ENCODE measurements around the gene RTN4R.

Gene RTN4R

DNA sequence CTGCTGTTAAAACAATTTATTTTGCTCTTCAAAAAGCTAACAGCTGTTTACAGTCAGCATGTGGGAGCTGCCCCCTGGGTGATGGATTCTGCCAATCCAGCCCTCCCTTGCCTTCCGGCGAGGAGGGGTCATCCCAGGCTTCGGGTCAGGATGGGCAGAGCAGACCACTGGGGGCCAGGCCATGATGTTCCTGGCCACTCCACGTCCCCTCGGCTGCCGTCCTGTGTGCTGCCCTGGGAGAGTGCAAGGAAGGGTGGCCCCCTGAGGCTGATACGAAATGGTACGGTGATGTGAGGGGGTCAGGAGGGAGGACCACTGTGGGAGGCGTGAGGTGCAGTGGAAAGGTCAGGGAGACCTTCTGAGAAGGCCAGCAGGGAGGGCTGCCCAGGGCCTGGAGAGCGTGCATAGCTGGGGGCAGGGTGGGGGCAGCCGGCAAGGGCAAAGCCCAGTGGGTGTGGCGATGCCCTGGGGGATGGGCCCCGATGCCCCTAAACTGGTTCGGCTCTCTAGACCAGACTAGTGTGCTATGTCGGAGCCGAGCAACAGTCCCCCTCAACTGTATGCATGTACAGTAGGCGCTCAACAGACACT lies 41.3 kb downstream of the RTN4R start:
- no peak overlapping the region for H3K27ac ChIP-seq (ENCODE audit: low read depth, low read length)
- H3K9me3 ChIP-seq (ENCODE audit: control insufficient read depth, insufficient read depth, low read length), result no peaks in the 10 kb centered on the region
- H3K4me3 ChIP-seq (ENCODE audit: low read depth, low read length), result no peak overlapping the region
- peaks cover 5% of the 10 kb centered on the region; the same call in 1 of the 2 replicates for H3K4me1 ChIP-seq (ENCODE audit: control insufficient read depth, insufficient read depth, low read length)
- no peak overlapping the region for H3K9ac ChIP-seq (ENCODE audit: low read depth, low read length)
- no peaks in the 10 kb centered on the region for H3K27me3 ChIP-seq (ENCODE audit: control insufficient read depth, insufficient read depth, low read length)
- no peaks in the 10 kb centered on the region for H3K36me3 ChIP-seq (ENCODE audit: control insufficient read depth, insufficient read depth, low read length)

DNA sequence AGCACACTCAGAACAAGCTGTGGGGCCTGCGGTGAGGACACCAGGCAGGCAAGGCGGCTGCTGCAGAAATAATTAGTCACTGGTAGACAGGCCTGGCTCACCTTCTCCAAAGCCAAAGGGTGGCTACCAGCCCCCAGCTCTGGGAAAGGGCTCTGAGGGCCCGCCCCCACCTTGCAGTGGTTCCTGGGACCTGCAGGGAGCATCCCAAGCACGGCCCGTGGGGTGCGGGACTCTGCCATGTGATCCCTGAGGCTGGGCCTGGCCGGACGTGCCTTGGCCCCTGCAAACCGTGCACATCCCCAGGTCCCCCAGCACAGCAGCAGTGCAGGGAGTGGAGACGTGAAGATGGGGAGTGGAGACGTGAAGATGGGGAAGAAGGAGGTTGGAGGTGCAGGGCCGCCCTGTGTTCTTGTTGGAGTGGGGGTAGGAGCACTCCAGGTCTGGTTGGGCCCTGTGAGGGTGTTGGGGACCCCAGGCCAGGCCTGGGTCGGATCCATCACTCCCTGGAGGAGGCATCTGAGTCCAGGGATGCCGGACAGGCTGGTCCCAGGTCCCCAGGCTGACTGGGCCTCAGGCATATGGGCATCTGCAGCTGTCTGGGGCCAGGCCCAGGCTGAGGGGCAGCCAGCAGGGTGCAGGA lies 41.9 kb downstream of the RTN4R start:
- Histone ChIP-seq H3K9me3 (ENCODE audit: control insufficient read depth, insufficient read depth, low read length) (no peaks in the 10 kb centered on the region), H3K4me1 (ENCODE audit: control insufficient read depth, insufficient read depth, low read length) (peaks cover 5% of the 10 kb centered on the region; the same call in 1 of the 2 replicates), H3K9ac (ENCODE audit: low read depth, low read length) (no peak overlapping the region), H3K4me3 (ENCODE audit: low read depth, low read length) (no peak overlapping the region), H3K27me3 (ENCODE audit: control insufficient read depth, insufficient read depth, low read length) (no peaks in the 10 kb centered on the region), H3K27ac (ENCODE audit: low read depth, low read length) (no peak overlapping the region), H3K36me3 (ENCODE audit: control insufficient read depth, insufficient read depth, low read length) (no peaks in the 10 kb centered on the region)

DNA sequence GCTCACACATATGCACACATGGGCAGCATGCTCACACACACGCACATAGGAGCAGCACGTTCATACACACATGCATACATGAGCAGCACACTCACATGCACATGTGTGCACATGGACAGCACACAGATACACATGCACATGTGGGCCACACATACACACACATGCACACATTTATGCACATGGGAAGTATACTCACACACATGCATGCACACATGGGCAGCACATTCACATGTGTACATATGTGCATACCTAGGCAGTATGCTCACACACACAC lies 42.5 kb downstream of the RTN4R start:
- no peak overlapping the region for H3K9ac ChIP-seq (ENCODE audit: low read depth, low read length)
- no peaks in the 10 kb centered on the region for H3K27me3 ChIP-seq (ENCODE audit: control insufficient read depth, insufficient read depth, low read length)
- peaks cover 5% of the 10 kb centered on the region; the same call in 1 of the 2 replicates for H3K4me1 ChIP-seq (ENCODE audit: control insufficient read depth, insufficient read depth, low read length)
- no peak overlapping the region for H3K4me3 ChIP-seq (ENCODE audit: low read depth, low read length)
- no peaks in the 10 kb centered on the region for H3K9me3 ChIP-seq (ENCODE audit: control insufficient read depth, insufficient read depth, low read length)
- H3K27ac ChIP-seq (ENCODE audit: low read depth, low read length), result no peak overlapping the region
- no peaks in the 10 kb centered on the region for H3K36me3 ChIP-seq (ENCODE audit: control insufficient read depth, insufficient read depth, low read length)

DNA sequence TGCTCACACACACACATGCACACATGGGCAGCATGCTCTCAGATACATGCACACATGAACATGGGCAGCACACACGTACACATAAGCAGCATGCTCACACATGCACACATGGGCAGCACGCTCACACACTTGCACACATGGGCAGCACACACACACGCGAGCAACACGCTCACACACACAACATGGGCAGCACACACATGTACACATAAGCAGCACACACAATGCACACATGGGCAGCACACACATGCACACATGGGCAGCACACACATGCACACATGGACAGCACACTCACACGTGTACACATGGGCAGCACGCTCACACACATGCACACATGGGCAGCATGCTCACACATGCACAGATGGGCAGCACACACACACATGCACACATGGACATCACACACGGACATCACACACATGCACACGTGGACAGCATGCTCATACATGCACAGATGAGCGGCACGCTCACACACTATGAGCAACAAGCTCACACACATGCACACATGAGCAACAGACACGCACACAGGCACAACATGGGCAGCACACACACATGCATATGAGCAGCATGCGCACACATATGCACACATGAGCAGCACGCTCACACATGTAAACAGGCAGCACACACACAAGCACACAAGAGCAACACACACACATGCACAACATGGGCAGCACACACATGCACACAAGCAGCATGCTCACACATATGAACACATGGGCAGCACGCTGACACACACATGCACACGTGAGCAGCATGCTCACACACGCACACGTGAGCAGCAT lies 43.0 kb downstream of the RTN4R start:
- Histone ChIP-seq H3K36me3 (ENCODE audit: control insufficient read depth, insufficient read depth, low read length) (no peaks in the 10 kb centered on the region), H3K9me3 (ENCODE audit: control insufficient read depth, insufficient read depth, low read length) (no peaks in the 10 kb centered on the region), H3K4me3 (ENCODE audit: low read depth, low read length) (no peak overlapping the region), H3K4me1 (ENCODE audit: control insufficient read depth, insufficient read depth, low read length) (peaks cover 5% of the 10 kb centered on the region; the same call in 1 of the 2 replicates), H3K27me3 (ENCODE audit: control insufficient read depth, insufficient read depth, low read length) (no peaks in the 10 kb centered on the region), H3K27ac (ENCODE audit: low read depth, low read length) (no peak overlapping the region), H3K9ac (ENCODE audit: low read depth, low read length) (no peak overlapping the region)

DNA sequence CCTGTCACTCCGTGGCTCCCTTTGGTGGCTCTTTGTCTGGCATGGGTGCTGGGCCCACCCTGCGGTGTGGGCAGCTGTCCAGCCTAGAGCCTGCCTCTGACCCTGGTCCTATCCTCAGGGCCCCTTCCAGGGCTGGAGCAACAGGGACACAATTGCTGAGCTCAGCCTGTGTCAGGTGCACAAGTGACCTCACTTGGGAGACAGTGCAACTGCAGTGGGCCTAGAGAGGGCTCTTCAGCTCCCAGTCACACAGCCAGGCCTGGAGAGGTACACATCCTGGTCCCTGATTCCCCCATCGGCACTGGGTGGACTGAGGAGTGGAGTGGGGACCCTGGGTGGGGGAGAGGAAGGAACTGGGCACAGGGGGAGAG lies 43.9 kb downstream of the RTN4R start:
- Histone ChIP-seq H3K4me3 (ENCODE audit: low read depth, low read length) (no peak overlapping the region), H3K9ac (ENCODE audit: low read depth, low read length) (no peak overlapping the region), H3K4me1 (ENCODE audit: control insufficient read depth, insufficient read depth, low read length) (peaks cover 5% of the 10 kb centered on the region; the same call in 1 of the 2 replicates), H3K9me3 (ENCODE audit: control insufficient read depth, insufficient read depth, low read length) (peaks cover 3% of the 10 kb centered on the region; the same call in 1 of the 2 replicates), H3K36me3 (ENCODE audit: control insufficient read depth, insufficient read depth, low read length) (no peaks in the 10 kb centered on the region), H3K27me3 (ENCODE audit: control insufficient read depth, insufficient read depth, low read length) (no peaks in the 10 kb centered on the region), H3K27ac (ENCODE audit: low read depth, low read length) (no peak overlapping the region)

DNA sequence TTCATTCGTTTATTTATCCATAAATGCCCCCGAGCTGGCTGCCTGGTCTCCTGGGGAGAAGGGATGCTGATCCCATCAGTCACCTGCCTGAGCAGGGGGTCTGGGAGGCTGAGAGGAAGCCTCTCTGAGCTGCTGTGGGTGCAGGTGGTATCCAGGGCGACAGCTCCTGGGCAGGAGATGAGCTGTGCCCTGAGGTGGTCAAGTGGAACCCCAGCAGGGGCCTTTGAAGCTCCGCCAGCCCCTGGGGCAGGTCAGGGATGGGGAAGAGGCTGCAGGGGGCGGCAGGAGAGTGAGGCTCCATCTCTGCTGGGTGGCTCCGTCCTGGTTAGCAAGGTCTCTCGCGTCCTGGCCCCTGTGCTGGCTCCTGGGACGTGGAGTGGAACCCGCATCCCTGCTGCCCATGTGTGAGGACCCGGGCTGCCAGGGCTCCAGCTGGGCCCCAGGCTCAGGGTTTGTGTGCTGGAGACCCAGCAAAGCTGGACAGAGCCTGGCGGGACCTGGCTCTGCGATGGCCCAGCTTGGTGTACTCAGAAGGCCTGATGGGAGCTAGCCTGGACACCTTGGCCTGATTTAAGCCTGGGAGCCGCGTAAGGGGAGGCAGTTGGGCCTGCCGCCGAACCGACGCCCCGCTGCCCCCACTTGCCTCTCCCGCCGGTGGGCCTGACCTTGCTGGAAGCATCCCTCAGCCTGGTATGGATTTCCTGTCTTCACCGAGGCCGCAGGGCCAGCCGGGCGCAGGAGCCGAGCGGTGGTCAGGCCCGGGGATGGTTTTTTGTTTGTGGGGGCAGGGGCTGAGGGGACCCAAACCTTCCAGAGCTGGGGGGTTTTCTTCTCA lies 44.5 kb downstream of the RTN4R start:
- Histone ChIP-seq H3K4me3 (ENCODE audit: low read depth, low read length) (no peak overlapping the region), H3K4me1 (ENCODE audit: control insufficient read depth, insufficient read depth, low read length) (peaks cover 5% of the 10 kb centered on the region; the same call in 1 of the 2 replicates), H3K9me3 (ENCODE audit: control insufficient read depth, insufficient read depth, low read length) (peaks cover 3% of the 10 kb centered on the region; the same call in 1 of the 2 replicates), H3K27ac (ENCODE audit: low read depth, low read length) (no peak overlapping the region), H3K36me3 (ENCODE audit: control insufficient read depth, insufficient read depth, low read length) (no peaks in the 10 kb centered on the region), H3K9ac (ENCODE audit: low read depth, low read length) (no peak overlapping the region), H3K27me3 (ENCODE audit: control insufficient read depth, insufficient read depth, low read length) (no peaks in the 10 kb centered on the region)

DNA sequence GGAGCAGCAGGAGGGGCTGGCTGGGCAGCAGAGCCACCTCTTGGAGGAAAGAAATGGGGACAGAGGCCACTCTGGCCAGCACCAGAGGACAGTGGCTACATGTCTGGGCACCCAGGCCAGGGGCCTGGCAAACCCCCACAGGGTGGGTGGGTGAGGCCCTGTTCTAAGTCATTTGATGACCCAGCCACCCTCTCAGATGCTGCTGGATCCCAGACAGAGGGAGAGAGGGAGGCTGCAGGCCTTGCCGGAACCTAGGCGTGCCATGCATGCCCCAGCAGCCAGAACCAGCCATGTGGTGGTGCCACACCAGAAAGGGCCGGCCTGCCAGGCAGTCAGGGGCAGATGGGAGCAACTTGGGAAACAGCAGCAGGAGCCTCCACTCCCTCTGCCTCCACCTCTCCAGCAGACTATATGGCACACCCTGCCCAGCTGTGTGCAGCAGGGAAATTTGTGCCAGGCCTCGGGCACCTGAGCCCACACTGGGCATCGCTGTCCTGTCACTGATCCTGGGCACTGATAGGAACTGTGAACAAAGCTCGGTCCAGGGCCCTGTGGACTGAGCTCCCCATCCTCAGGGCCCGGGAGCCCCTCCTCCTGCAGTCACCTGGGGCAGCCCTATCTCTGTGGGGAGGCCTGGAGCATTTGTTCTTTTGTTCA lies 45.2 kb downstream of the RTN4R start:
- Histone ChIP-seq H3K9ac (ENCODE audit: low read depth, low read length) (no peak overlapping the region), H3K27me3 (ENCODE audit: control insufficient read depth, insufficient read depth, low read length) (no peaks in the 10 kb centered on the region)

DNA sequence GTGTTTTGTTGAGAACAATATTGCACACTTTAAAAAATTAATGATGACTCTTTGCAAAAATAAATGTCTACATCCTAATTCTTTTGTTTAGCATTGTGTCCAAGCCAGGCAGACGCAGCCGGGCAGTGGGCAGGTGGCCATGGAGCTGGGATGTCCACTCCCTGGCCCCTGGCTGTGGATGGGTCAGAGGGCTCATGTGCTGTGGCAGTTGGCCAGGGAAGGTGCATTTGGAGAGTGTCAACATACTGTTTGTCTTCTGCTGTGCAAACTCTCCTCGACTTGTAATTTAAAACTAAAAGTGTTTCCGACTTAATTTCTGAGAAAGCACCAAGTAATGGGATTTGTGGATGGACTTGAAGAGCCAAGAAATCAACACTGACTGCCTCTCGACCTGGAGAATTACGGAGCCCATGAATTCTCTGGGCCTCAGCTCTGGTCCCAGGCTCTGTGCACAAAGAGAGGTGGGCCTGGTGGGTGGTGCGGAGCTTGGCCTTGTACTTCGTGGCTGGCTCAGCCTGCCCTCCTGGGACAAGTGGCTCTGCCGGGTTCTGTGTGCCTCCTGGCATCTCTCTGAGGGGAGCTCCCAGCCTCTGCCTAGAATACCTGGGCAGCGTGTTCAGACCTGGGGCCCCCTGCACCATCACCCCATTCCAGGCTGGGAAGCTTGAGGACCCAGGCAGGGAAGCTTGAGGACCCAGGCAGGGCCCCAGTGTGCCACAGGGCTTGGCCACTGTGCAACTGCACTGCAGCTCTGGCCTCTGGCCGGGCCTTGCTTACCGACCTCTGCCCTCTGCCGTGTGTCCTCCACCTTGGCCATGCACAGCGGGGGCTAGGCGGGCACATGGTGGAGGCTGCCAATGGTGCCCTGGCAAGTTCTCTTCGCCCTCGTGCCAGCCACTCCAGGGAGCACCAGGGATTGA lies 46.4 kb downstream of the RTN4R start:
- Histone ChIP-seq H3K27me3 (ENCODE audit: control insufficient read depth, insufficient read depth, low read length) (no peaks in the 10 kb centered on the region), H3K36me3 (ENCODE audit: control insufficient read depth, insufficient read depth, low read length) (no peaks in the 10 kb centered on the region), H3K9me3 (ENCODE audit: control insufficient read depth, insufficient read depth, low read length) (peaks cover 3% of the 10 kb centered on the region; the same call in 1 of the 2 replicates), H3K4me3 (ENCODE audit: low read depth, low read length) (no peak overlapping the region), H3K9ac (ENCODE audit: low read depth, low read length) (no peak overlapping the region), H3K27ac (ENCODE audit: low read depth, low read length) (no peak overlapping the region), H3K4me1 (ENCODE audit: control insufficient read depth, insufficient read depth, low read length) (peaks cover 5% of the 10 kb centered on the region; the same call in 1 of the 2 replicates)

More for the DNA sequence above, 45.2 kb downstream of the RTN4R start:
- H3K4me3 ChIP-seq (ENCODE audit: low read depth, low read length), result no peak overlapping the region
- H3K36me3 ChIP-seq (ENCODE audit: control insufficient read depth, insufficient read depth, low read length), result no peaks in the 10 kb centered on the region
- H3K27ac ChIP-seq (ENCODE audit: low read depth, low read length), result no peak overlapping the region
- peaks cover 3% of the 10 kb centered on the region; the same call in 1 of the 2 replicates for H3K9me3 ChIP-seq (ENCODE audit: control insufficient read depth, insufficient read depth, low read length)
- peaks cover 5% of the 10 kb centered on the region; the same call in 1 of the 2 replicates for H3K4me1 ChIP-seq (ENCODE audit: control insufficient read depth, insufficient read depth, low read length)

DNA sequence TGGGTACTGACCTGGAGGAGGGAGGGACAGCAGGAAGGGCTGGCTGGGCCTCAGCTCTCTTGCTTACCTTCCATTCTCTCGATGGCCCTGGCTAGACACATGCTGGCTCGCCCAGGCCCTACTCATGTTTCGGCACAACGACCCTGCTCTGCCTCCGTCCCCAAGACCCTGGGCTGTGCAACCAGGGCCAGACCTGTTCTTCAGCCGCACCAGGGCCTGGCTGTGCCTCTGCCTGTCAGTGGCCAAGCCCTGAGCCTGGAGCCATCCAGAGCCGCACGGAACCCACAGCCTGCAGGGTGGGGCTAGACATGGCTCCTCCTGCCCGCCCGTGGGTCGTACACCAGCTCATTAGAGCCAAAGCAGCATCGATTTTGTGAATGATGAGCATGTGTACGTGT lies 47.5 kb downstream of the RTN4R start:
- Histone ChIP-seq H3K9me3 (ENCODE audit: control insufficient read depth, insufficient read depth, low read length) (peaks cover 3% of the 10 kb centered on the region; the same call in 1 of the 2 replicates), H3K9ac (ENCODE audit: low read depth, low read length) (no peak overlapping the region), H3K27ac (ENCODE audit: low read depth, low read length) (no peak overlapping the region), H3K27me3 (ENCODE audit: control insufficient read depth, insufficient read depth, low read length) (no peaks in the 10 kb centered on the region), H3K4me1 (ENCODE audit: control insufficient read depth, insufficient read depth, low read length) (peaks cover 5% of the 10 kb centered on the region; the same call in 1 of the 2 replicates), H3K36me3 (ENCODE audit: control insufficient read depth, insufficient read depth, low read length) (no peaks in the 10 kb centered on the region), H3K4me3 (ENCODE audit: low read depth, low read length) (no peak overlapping the region)
